Right atrium auricular region (tissue), 2 donors: Measurements from ENCODE around the gene MYZAP. TPM values are rescaled to one million over a fixed set of nuclear protein-coding genes. Genes with fewer than 3 reads are reported as not detected.

Experiments
- DNase-seq: peaks from one replicate; pipeline ENCODE4 v3.0.0-alpha.2; 2019; ENCODE audit warnings: low spot score
- H3K27ac ChIP-seq, 2 donors: fragments of 200-600 bp; sonication (generic); 1 replicate in 1 of 2; 2 replicates in 1 of 2; pipeline ENCODE4 v1.5.1; 2016 to 2019
- H3K27me3 ChIP-seq, 2 donors: fragments of 200-600 bp; sonication (generic); one replicate each; pipeline versions ENCODE4 v1.5.1 to v1.6.0; 2017 to 2019
- H3K36me3 ChIP-seq: fragments of 200-600 bp; sonication (generic); one replicate; pipeline ENCODE4 v1.5.1; 2016
- H3K4me1 ChIP-seq, 2 donors: fragments of 200-600 bp; sonication (generic); one replicate each; pipeline versions ENCODE4 v1.5.1 to v1.6.0; 2017 to 2019
- H3K4me3 ChIP-seq, 2 donors: fragments of 200-600 bp; sonication (generic); 1 replicate in 1 of 2; 2 replicates in 1 of 2; pipeline ENCODE4 v1.5.1; 2017 to 2019; ENCODE audit warnings: mild to moderate bottlenecking in 1 of 2, moderate library complexity in 1 of 2
- H3K9me3 ChIP-seq, 2 donors: fragments of 200-600 bp; sonication (generic); one replicate each; pipeline ENCODE4 v1.5.1; 2019
- total RNA-seq, 2 donors: library from RNA; depleted of rRNA; stranded (reverse); fragments of >200 nt; gene quantifications; one replicate each; pipeline ENCODE4 v1.1.0, GENCODE V29; 2016
- TF ChIP-seq, protein P1 (sequence below), 2 donors: fragments of 200-600 bp; sonication (generic); IDR thresholded peaks; one replicate each; pipeline ENCODE4 v1.5.1; 2019; ENCODE audit warnings: antibody characterized with exemption in 2 of 2

Gene MYZAP
- total RNA-seq, 2 donors from 2014 or later: 305 to 491 TPM

DNA sequence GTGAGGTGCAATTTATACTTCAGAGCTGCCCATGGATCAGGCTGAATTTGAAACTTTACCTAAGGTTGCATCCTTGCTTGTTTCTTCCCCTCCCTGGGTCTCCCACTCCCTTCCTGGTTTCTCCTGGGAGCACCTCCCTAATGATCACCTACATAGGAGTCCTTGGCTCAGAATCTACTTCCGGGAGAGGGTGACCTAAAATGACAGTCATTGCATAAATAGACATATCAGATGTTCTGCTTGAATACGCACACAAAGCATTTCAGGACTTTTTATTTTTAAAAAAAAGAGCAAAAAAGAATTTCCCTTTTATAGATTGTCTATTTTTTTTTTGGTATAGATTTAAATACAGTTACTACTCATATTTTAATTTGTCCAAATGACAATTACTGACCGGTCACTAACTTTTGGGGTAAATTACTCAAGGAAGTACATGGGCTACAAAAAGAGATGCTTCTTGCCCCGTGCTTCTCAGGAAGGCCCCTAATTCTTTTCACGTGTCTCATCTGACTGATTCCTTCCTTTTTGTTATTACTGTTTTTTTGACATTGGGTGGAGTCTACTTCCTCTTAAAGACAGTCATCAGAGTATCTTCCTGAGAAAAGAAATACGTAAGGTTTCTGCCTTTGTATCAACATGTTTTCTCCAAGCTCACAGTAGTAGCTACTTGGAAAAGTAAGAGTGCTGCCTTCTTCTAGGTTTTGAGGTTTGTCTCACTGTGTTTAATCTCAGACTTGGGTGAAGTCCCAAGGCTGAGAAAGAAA lies 4.9 kb upstream of the MYZAP start:
- TF ChIP-seq, protein P1, sequence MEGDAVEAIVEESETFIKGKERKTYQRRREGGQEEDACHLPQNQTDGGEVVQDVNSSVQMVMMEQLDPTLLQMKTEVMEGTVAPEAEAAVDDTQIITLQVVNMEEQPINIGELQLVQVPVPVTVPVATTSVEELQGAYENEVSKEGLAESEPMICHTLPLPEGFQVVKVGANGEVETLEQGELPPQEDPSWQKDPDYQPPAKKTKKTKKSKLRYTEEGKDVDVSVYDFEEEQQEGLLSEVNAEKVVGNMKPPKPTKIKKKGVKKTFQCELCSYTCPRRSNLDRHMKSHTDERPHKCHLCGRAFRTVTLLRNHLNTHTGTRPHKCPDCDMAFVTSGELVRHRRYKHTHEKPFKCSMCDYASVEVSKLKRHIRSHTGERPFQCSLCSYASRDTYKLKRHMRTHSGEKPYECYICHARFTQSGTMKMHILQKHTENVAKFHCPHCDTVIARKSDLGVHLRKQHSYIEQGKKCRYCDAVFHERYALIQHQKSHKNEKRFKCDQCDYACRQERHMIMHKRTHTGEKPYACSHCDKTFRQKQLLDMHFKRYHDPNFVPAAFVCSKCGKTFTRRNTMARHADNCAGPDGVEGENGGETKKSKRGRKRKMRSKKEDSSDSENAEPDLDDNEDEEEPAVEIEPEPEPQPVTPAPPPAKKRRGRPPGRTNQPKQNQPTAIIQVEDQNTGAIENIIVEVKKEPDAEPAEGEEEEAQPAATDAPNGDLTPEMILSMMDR (IDR thresholded peaks at IDR 0.05): no peak
- Histone ChIP-seq H3K36me3 (no peaks in the 10 kb centered on the region), H3K4me1 (peaks cover 0 to 27% of the 10 kb centered on the region in 2 donors)

DNA sequence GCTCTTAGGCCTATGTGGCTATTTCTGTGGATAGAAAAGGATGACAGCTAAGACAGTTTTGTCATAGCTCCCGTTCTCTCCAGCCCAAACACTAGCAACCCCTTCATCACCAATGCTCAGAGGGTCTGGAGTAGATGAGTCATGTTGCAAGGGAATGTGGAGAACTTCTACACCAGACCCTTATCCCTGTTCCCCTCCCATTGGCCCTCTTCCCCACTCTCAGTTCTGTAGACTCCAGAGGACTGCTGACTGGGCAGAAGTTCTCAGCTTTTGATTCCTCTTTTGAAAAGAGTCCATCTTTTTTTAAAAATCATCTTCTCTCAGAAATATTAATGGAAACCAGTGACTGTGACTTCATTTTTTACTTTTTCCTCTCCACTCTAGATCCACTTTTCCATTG lies 2.4 kb upstream of the MYZAP start:
- no peak overlapping the region for H3K4me3 ChIP-seq
- peaks cover 11% of the 10 kb centered on the region for H3K36me3 ChIP-seq
- TF ChIP-seq, protein P1 (IDR thresholded peaks at IDR 0.05): no peak
- H3K9me3 ChIP-seq: no peaks in the 10 kb centered on the region
- DNase-seq: no peak
- no peaks in the 10 kb centered on the region for H3K27me3 ChIP-seq
- peaks cover 0 to 27% of the 10 kb centered on the region in 2 donors for H3K4me1 ChIP-seq
- peak overlapping the region; percentile 37 to 91 for H3K27ac ChIP-seq

More for the DNA sequence above, 4.9 kb upstream of the MYZAP start:
- no peak overlapping the region for H3K4me3 ChIP-seq
- no peaks in the 10 kb centered on the region for H3K9me3 ChIP-seq
- no peak overlapping the region for H3K27ac ChIP-seq
- DNase-seq: no peak
- H3K27me3 ChIP-seq: no peaks in the 10 kb centered on the region

DNA sequence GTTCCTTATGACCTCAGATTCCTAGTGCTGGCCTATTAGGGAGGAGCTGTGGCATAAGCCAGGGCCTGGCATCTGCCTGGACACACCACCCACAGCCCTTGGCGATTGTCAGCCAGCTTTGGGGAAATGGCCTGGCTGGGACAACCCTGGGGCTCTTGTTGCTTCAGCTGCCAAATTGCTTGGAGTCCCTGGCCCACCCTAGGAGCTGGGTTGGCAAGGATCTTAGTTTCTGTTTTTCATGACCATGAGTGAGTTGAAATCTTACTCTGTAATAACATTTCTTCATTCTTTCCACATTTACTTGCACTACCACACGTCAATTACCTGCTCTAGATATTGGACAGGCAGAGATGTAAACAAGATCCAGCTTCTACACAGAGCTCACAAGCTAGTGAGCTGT lies 1.9 kb upstream of the MYZAP start:
- H3K4me1 ChIP-seq: peaks cover 0 to 27% of the 10 kb centered on the region in 2 donors
- no peaks in the 10 kb centered on the region for H3K9me3 ChIP-seq
- H3K4me3 ChIP-seq: no peak overlapping the region
- H3K27ac ChIP-seq: peak overlapping the region; percentile 37 to 91
- peak; percentile 64 for DNase-seq
- no peaks in the 10 kb centered on the region for H3K27me3 ChIP-seq
- TF ChIP-seq, protein P1 (IDR thresholded peaks at IDR 0.05): no peak
- H3K36me3 ChIP-seq: peaks cover 12% of the 10 kb centered on the region

DNA sequence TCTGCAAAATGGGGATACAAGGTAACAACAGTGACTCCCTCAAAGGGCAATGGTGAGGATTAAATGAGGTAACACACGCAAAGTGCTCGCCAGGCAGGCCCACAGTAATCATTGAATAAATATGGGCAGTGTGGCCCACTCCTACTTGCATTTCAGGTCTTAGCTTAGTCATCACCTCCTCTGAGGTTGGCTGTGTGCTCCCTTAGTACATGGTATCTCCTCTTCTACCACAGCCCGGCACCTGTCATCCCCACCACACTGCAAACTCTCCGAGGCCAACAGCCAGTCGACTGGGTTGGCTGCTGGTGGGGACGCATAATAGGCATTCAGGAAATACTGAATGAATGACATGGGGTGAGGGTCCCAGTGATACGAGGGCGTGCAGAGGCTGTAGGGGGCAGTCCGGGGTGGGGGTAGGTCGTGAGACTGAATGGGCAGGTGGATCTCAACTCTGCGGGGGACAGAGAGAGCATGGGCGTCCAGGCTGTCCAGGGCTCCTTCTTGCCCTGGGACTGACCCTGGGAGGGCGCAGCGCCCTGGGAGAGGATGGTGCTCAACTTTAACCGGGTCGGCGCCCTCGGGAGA lies 375 bp upstream of the MYZAP start:
- peak overlapping the region; percentile 91 to 93 for H3K27ac ChIP-seq
- H3K9me3 ChIP-seq: no peaks in the 10 kb centered on the region
- TF ChIP-seq, protein P1 (IDR thresholded peaks at IDR 0.05): no peak
- H3K4me1 ChIP-seq: peaks cover 0 to 34% of the 10 kb centered on the region in 2 donors
- peaks cover 12% of the 10 kb centered on the region for H3K36me3 ChIP-seq
- no peak for DNase-seq
- H3K27me3 ChIP-seq: no peaks in the 10 kb centered on the region
- peak overlapping the region; percentile 72 to 81 for H3K4me3 ChIP-seq

DNA sequence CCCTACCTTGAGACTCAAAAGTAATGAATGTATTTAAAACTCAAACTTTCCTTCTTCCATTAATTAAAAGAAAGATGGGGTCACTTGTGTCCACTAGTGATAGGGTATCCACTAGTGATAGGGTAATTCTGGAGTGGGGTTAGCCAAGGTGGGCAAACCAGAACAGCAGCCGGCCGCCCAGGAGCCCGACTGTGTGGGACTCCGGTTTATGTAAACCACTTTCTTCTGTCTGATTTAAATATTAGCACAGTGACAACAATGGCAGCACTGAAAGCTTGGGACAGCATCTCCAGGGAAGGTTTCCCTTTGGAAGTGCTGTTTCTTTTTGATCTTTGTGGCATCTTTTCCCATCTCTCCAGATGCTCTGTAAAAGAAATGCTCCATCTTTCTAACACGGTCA lies 722 bp downstream of the MYZAP start:
- DNase-seq: no peak
- Histone ChIP-seq H3K4me3 (peak overlapping the region; percentile 72 to 81), H3K27me3 (no peaks in the 10 kb centered on the region), H3K27ac (peak overlapping the region; percentile 91 to 93), H3K36me3 (peaks cover 12% of the 10 kb centered on the region), H3K9me3 (no peaks in the 10 kb centered on the region), H3K4me1 (peaks cover 0 to 44% of the 10 kb centered on the region in 2 donors)
- TF ChIP-seq, protein P1 (IDR thresholded peaks at IDR 0.05): no peak
